NB4 (cell line): ENCODE measurements around the gene INPP5A.

ENCODE experiments used
- CTCF ChIP-seq: IDR thresholded peaks from one replicate; pipeline ENCODE4 v1.5.1; 2012; ENCODE audit warnings: low read depth, low read length
- MYC ChIP-seq: IDR thresholded peaks from 2 replicates; pipeline ENCODE4 v1.6.1; 2011; ENCODE audit warnings: low read depth, low read length
- POLR2A ChIP-seq: IDR thresholded peaks from 2 replicates; pipeline ENCODE4 v1.6.1; 2011; ENCODE audit warnings: mild to moderate bottlenecking; ENCODE audit not compliant: insufficient read length; ENCODE audit errors: extremely low read depth

DNA sequence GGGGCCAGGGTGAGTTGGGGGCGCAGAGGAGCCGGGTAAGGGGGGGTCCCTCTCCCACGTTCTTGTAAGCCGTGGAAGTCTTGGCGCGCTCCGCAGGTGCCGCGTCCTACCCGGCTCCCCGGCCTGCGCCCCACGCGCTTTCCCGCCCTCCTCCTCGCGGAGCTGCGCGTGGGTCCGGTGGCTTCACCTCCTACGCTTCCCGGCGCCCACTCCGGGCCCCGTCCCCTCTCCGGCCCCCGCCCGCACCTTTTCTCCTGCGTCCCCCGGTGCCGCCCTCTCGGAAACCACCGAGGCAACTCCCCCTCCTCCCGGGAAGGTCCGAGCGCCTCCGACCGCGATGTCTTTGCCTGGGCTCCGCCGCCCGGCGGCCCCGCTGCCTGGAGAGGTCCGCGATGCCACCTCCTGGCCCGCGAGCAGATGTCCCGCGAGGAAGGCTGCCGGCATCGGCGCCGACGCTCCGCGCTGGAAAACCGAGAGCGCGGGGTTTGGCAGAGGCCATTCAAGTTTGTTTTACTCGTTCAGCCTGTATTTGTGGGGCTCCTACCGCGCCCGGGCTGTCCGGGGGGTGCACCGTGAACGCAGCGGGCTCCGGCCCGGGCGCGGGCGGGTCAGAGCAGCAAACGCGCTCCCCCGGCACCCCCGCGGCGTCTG lies 250.7 kb downstream of the INPP5A start:
- TF ChIP-seq MYC = no peak
- no peak for TF ChIP-seq CTCF
- TF ChIP-seq POLR2A = no peak
